T-helper 1 cell (primary cell): ENCODE results near the gene INSC.
A peak's percentile ranks its signal among the peaks of the same experiment; 100 is the strongest.

Experiments used
- DNase-seq, 5 donors: peaks; one replicate each; pipeline ENCODE4 v3.0.0-alpha.2; 2012 to 2020

Gene INSC

DNA sequence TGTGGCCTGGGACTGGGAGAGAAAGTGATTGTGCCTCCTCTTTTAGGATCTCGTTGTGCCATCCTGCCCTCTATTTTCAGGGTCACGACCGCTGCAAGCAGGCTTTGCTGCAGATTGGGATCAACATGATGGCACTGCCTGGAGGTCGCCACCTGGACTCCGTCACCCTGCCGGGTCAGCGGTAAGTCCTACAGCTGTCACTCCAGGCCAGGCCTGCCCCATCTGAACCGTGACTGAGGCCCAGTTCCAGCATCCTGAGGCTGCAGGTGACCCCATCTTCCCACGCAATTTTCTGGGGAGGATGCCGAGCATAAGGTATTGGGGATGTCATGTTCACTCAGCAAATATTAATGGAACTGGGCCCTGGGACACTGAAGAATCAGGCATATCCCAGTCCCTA, 34.3 kb downstream of the INSC start:
- no peak for DNase-seq

DNA sequence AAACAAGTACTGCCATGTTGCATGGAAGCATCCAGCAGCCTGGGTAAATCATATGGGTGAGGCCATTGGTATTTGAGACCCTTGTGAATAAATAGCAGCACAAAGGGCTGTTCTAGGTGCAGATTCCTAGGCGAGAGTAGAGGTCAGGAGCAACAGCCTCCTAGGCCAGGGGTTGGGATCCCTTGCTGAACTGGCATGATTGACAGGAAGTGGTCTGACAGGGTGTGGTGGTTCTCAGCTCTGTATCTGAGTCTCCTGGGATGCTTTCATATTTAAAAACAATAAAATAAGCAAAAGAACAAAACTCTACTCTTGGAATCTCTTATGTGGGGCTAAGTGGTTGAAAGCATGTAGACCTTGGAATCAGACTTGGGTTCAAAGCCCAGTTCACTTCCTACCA, 35.8 kb downstream of the INSC start:
- peak in 1 of 5 donors; percentile 9 for DNase-seq

DNA sequence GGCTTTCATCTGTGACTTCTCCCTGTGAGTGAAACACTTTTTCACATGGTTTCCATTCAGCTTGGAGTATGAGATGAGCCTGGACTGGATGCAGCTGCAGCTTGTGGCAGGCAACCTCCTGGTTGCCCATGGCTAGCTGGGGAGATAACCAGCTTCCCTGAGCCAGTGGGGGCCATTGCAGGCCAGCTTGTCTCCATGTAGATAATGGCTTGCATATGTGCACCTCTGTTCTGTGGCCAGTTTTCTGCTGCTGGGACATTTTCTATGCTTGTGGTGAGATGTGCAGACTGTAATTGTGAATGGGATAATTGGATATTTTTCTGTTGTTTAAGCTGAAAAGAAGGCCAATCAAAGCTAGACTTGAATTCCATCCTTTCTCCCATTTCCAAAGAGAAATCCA, 38.5 kb downstream of the INSC start:
- DNase-seq, result no peak

DNA sequence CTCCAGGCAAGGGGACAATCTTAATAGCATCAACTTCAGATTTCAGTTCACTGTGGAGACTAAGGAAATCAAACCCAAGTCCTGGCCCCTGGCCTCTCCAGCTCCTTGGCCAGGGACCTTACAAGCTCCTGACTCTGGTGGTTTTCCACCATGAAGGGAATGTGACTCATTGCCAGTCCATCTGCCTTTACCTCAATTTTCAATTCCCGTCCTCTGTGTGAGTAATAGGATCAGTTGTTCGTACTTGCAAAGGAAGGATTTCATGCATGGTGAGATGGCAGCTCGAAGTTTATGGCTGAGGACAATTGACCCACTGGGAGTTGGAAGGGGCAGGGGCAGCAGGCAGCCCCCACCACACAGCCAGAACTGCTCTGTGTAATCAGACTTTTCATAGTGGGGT, 42.5 kb downstream of the INSC start:
- DNase-seq, result no peak

DNA sequence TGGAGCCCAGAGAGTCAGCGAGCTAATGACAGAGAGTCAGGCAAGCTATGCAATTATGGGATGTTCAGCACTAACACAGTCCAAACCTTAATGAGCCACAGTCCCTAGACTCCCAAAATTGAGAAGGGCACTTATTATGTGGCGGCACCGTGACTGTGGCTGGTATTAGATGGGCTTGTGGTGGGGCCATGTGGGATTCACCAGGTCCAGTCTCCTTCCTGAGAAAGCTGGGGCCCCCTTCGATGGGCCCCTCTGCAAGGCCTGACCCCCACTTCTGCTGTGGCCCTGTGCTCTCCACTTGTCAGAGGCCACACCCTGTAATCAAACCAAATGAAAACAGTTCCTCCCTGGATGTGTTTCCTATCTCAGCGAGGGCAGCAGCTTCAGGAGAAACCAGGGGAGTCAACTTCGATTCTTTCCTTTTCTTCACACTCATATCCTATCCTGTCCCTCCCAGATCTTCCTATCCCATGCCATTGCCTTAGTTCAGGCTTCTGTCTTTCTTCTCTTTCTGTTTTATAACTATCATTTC, 42.9 kb downstream of the INSC start:
- DNase-seq, result no peak

DNA sequence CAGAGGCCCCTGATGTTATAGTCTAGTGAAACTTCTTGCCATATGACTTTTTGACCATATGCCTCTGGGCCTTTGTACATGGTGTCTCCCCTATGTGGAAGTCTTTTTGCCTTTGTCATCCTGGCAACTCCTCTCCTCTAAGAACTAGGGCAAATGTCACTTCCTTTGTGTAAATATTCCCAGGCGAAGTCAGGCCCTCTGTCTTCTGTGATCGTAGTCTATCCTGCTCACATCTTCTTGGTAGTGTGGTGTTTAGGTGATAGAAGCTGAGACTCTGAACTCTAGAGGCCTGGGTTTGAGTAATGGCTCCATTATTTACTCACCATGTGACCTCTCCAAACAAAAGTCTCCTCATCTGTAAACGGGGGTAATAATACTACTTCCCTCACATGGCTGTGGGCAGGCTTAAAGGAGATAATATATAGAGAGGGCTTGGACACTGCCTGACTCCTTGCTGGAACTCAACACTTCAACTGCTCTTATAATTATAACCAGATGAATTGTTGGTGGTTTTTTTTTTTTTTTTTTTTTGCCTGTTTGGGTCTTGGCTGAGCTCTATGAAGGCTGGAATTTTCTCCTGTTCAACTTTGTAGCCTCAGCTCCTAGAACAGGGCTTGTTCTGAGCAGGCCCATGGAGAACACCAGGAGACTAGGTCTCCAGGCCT, 43.8 kb downstream of the INSC start:
- no peak for DNase-seq

DNA sequence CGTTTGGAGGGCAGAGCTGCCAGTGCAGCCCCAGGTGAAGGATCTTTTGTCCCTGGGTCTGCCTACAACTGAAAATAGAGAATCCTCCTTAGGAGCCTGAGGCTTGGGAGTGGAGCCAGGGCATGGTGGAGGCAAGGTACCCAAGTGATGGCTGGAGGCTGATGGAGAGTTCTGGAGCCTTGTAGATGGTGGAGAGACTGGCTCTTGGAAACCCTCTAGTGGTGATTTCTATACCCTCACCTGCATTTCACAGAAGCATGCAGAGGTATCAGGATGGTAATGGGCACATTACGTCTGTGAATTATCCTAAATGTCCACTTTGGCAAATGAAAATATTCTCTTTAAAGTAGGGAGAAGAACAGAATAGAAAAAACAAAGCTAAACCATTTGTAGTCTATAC, 44.4 kb downstream of the INSC start:
- no peak for DNase-seq

DNA sequence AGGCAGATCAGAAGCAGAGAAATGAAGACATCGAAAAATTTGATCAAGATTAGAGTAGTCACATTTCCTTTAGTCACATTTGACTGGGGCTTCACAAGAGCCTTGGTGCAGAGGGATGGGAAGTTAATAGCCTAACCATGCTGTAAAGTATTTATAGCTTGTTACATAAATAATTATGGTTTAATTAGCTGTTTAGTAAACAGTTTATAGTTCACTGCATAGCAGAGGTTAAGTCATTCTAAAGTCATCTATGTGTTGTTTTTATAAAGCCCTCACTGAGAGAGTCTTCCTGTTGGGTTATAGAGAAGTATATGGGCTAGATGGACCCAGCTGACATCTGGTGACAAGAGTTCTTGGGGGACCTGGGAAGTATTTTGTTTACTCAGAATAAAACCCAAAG, 47.1 kb downstream of the INSC start:
- no peak for DNase-seq

DNA sequence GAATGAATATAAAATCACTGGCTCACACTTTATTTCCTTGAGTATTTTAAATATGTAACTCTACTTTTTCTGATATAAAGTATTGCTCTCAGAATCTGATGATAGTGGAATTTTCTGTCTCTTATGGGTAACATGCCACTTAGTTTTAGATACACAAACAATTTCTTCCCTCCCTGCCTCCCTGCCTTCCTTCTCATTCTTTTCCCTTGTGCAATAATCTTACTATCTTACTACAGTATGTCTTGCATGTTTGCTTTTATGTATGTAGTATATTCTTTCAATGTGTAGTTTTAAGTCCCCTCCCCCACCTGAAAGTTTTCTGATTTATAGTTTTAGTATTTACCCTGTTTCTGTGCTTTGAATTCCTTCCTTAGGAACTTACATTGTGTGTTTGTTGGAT, 48.4 kb downstream of the INSC start:
- DNase-seq, result no peak

DNA sequence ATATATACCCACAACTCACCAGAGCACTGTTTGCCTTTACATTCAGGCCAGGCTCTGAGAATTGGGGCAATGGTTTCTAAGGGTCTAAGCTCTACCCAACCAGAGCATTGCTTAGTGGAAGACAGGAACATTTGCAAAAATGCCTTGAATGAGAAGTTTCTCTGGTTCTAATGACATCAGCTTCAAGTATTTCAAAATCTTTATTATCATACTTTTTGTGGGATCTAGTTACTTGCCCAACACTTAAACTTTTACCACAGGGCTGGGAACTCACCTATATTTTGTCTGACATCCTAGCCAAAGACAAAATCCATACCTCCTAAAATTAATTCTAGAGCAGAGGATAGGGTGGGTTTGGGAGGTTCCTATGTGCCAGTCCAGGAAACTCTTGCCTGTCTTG, 51.5 kb downstream of the INSC start:
- DNase-seq, result no peak

DNA sequence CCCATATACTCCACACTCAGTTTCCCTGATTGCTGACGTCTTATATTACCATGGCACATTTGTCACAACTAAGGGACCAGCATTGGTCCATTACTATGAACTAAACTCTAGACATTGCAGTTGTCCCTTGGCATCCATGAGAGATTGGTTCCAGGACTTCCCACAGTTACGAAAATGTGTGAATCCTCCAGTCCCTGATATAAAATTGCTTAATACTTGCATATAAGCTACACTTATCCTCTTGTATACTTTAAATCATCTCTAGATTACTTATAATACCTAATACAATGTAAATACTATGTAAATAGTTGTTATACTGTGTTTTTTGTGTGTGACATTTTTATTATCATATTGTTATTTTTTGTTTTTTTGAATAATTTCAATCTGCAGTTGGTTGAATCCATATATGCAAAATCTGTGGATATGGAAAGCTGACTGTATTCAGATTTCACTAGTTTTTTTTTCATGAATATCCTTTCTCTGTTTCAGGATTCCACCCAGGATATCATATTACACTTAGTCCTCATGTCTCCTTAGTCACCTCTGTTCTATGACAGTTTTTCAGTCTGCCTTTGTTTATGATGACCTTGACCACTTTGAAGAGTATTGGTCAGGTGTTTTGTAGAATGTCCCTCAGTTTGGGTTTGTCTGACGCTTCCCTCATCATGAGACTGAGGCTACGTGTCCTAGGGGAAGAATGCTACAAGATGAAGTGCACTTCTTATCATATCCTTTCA, 55.3 kb downstream of the INSC start:
- DNase-seq, result no peak

DNA sequence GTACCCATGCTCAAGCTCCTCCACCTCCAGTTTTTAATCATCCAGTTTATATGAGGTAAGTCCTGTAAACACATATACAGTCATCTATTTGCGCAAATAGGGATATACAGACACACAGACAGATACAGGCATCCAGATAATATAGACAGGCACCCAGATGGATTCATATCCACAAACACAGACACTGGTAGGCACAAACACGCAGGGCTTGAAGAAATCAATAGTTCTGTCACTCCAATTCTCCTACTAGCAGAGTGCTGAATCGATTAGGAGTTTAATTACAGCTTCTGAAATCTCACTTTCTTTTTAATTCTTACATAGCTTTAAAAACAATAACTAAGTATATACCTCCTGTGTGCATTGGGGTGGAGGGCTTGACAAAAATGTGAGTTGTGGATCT, 56.0 kb downstream of the INSC start:
- no peak for DNase-seq

DNA sequence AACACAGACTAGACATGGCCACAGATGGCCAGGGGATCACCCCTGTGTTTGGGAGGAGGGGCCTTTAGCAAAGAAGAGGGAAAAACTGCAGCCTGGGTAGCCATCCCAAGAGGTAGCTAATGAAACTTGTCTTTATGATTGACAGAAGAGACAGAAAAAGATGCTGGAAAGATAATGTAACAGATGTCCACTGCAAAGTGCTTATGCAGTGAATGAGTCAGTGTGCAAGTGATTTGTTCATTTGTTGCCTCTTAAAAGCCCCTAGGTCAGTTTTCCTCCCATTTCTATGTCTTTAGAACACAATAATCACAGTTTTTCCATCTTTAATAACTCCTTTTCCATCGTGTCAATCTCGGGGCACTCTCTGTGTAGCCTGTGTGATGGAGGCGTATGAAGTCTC, 57.2 kb downstream of the INSC start:
- DNase-seq, result no peak

DNA sequence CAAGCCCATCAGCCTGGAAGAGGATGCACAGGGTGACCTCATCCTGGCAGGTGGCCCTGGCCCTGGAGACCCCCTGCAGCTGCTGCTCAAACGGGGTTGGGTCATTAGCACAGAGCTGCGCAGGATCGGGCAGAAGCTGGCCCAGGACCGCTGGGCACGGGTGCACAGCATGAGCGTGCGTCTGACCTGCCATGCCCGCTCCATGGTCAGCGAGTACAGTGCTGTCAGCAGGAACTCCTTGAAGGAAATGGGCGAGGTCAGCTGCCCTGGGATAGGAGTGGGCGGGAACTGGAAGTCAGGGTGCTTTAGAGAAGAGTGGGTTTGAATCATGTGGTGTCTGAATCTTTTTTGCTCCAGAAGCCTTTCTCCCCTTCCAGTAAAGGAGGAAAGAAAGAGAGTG, 61.1 kb downstream of the INSC start:
- no peak for DNase-seq

DNA sequence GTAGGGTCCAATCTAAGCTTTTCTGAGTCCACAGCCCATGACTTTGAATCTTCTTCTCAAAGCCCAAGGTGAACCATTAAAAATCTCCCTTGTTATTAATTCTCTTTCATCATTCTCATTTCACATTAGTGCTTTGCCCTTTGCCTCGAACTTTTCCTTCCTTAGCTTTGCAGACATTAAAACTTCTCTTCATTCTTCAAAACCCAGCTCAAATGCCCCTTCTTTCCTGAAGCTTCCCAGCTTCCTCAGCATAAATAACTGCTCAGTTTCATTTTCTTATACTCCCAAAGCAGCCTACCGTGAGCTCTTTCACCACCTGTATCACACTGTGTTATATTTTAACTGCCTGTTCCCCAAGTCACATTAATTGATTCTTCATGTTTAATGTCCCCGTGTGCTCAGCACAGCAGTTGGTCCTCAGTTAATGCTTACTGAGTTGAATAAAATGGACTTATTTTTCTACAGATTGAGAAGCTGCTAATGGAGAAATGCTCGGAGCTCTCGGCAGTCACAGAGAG, 62.0 kb downstream of the INSC start:
- no peak for DNase-seq

DNA sequence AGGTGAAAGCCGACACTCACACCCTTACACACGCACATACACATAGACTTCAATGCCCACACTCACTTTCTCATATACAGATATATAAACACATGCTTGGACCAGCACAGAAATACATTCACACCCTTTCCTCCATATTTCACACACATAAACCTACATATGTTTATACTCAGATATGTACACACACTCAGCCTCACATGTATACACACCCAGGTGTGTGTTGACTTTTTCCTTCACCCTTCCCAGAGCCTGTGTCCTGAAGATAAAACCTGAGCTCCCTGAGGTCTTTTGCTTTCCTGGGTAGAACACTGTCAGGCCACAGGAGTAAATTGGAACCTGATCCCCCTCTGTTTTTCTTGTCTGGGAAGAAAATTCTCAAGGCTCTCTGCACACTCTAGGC, 62.8 kb downstream of the INSC start:
- no peak for DNase-seq

DNA sequence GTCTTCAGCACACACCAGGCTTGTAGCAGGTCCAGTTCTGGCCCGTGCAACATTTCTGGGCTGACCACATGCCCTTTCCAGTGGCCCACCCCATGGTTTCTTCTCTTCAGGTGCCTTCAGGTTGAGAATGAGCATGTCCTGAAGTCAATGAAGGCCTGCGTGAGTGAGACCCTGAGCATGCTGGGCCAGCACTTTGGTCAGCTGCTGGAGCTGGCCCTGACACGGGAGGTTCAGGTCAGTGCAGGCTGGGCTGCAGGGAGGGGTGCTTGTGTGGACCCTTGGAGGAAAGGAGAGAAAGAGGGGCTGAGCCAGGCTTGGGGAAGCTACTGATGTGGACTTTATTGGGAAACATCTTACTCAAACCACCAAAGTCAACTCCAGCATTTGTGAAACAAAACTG, 63.5 kb downstream of the INSC start:
- DNase-seq, result no peak

DNA sequence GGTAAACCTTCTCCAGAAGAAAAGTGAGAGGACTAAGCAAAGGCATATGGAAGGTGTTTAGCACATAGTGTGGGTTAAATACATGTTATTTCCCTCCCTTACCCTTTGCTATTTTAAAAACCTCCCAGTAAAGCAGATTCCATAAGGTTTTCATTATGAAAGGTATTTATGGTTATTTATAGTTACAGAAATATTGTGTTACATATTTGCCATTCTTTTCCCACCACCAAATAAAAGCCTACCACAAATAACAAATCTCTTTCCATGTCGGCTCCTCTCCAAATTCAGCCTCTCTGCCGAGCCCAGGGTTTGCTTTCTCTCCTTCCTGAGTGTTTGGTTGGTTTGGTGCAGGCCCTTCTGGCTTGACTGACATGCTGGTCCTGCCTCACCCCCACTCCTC, 64.4 kb downstream of the INSC start:
- DNase-seq, result no peak

DNA sequence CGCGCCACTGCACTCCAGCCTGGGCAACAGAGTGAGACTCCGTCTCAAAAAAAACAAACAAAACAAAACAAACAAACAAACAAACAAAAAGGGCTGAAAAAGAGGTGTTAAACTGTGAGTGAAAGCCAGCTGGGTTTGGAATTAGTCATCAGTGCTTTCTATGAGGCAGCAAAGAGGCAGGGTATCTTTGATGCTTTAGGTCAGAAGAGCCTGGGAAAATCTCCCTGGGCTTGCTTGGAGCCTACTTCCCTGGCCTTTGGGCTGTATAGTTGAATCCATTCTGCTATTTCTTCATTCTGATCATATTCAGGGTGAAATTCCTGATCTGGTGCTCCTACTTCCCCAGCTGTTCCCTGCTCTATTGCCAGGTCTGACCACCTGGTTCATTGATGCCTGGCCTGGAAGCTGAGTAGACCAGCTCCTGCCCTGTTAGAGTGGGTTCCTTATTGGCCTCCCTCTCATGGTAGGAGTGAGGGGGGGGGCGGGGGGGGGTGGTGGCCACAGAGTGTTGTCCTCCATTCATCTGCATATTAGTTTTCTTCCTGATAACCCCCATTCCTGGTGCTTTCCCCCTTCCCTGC, 65.6 kb downstream of the INSC start:
- DNase-seq, result no peak

DNA sequence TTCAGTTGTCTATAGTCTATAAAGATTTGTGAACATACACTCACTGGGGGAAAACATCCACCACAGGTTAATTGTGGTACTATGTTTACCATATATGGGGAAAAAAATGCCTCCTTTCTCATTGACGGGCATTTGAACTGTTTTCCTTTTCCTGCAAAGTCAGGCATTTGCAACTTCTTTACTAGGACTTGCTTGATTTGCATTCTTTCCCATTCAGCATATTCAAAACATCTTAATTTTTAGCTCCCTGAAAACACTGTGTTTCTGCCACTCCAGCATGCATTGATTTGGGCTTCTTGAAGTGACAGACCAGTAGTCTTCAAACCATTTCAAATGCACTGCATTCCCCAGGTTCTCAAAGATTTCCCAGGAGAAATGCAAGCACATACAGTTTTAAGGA, 67.6 kb downstream of the INSC start:
- DNase-seq, result no peak

DNA sequence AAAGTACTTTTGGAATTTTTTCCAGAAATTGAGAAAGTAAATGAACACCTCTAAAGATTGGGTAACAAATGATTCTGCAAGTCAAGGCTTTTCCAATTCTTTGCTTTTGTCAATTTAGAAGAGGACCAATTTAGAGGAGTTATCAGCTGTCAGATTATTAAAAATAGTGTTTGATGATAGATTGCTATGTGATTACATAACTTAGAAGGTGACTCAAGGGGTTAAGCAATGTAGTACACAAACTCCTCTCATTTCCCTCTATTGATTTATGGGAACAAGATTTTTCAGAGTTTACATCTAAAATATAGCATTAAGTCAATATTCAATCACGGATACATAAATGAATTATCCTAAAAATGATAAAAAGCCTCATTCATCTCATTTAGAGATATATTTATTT, 70.3 kb downstream of the INSC start:
- DNase-seq, result no peak

DNA sequence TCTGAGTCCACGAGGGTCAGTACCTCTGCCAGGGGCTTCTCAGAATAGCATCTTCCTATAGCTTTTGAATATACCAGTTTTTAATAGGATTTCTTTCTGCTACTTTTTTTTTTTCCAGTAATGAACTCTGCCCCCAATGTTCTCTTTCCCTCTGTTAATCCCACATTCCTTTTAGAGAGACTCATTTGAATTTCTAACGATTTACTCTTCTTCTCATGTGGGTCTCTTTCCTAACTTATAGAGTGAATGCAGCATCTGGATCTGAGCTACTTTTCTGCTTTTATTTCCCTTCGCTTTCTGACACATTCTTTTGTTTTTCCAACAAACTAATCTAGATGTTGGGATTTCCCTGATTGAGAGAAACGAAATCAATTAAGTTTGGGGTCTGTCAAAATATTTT, 71.4 kb downstream of the INSC start:
- DNase-seq, result no peak

DNA sequence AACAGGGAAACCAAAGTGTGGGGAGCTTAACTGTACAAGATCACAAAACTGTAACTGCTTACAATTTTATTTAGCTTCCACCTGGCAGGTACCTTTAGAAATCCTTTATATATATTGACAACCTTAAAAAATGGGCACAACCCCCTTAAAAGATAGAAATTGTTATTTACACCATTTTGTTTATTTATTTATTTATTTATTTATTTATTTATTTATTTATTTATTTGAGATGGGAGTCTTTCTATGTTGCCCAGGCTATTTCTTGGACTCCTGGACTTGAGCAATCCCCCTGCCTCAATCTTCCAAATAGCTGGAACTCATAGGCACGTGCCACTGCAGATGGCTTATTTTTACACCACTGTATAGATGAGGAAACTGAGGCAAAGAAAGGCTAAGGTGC, 74.5 kb downstream of the INSC start:
- DNase-seq, result no peak
